HFFc6 (cell line): ENCODE measurements around the gene KCND3. TPM values are rescaled to one million over a fixed set of nuclear protein-coding genes. Genes with fewer than 3 reads are reported as not detected.

Source experiments
- DNase-seq: peaks from one replicate; pipeline ENCODE4 v3.0.0-alpha.2; 2018
- H3K27ac Mint-ChIP-seq: 2 replicates; pipeline ENCODE4 v1.8.0; 2020; ENCODE audit warnings: mild to moderate bottlenecking, mixed read lengths
- H3K27me3 Mint-ChIP-seq: 2 replicates; pipeline ENCODE4 v1.8.0; 2021; ENCODE audit warnings: mild to moderate bottlenecking, moderate library complexity, mixed read lengths; ENCODE audit not compliant: insufficient read depth
- H3K36me3 Mint-ChIP-seq: 2 replicates; pipeline ENCODE4 v1.8.0; 2021; ENCODE audit warnings: low read depth, mixed read lengths
- H3K4me1 Mint-ChIP-seq: 2 replicates; pipeline ENCODE4 v1.8.0; 2020; ENCODE audit warnings: low read depth, mixed read lengths
- H3K4me3 Mint-ChIP-seq: 2 replicates; pipeline ENCODE4 v1.8.0; 2020; ENCODE audit warnings: mild to moderate bottlenecking, moderate library complexity, mixed read lengths
- H3K9me3 Mint-ChIP-seq: 2 replicates; pipeline ENCODE4 v1.8.0; 2020; ENCODE audit warnings: mild to moderate bottlenecking, mixed read lengths
- total RNA-seq, 6 experiments: library from RNA; stranded (reverse); fragmentation: NEBNext Ultra II Directional; extraction: Animal tissue kit (Norgen Biotek cat#: 25700); gene quantifications; 2 replicates in 1 of 6; 3 replicates in 5 of 6; pipeline ENCODE4 v1.2.3, GENCODE V29; 2021
- TF ChIP-seq, protein P1 (sequence below): fragments of 200-600 bp; sonication (generic); IDR thresholded peaks from 2 replicates; pipeline ENCODE4 v1.5.0; 2021; ENCODE audit warnings: antibody characterized with exemption, mild to moderate bottlenecking

Gene KCND3
- total RNA-seq, 6 experiments from 2014 or later = 0.09 to 0.47 (median 0.12) TPM

DNA sequence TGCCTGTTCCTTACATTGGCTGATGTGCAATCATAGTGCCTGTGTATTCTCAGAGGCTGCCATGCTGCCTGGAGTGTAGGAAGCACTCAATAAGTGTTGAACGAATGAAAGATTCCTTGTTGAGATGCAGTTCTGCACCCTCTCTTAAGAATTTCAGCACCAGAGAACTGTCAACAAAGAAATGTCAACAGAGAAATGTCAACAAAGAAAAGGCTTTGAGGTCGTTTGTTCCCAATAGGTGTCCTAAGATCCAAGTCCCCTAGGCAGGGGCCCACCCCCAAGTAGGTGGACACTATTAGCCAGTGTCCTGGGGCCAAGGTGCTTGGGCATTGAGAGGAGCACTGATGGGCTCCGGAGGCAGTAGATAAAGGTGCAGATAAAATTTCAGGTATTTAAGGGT, 12.6 kb downstream of the KCND3 start:
- Mint-ChIP-seq H3K27ac (no peak overlapping the region), H3K9me3 (no peaks in the 10 kb centered on the region)
- TF ChIP-seq, protein P1, sequence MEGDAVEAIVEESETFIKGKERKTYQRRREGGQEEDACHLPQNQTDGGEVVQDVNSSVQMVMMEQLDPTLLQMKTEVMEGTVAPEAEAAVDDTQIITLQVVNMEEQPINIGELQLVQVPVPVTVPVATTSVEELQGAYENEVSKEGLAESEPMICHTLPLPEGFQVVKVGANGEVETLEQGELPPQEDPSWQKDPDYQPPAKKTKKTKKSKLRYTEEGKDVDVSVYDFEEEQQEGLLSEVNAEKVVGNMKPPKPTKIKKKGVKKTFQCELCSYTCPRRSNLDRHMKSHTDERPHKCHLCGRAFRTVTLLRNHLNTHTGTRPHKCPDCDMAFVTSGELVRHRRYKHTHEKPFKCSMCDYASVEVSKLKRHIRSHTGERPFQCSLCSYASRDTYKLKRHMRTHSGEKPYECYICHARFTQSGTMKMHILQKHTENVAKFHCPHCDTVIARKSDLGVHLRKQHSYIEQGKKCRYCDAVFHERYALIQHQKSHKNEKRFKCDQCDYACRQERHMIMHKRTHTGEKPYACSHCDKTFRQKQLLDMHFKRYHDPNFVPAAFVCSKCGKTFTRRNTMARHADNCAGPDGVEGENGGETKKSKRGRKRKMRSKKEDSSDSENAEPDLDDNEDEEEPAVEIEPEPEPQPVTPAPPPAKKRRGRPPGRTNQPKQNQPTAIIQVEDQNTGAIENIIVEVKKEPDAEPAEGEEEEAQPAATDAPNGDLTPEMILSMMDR = no peak

DNA sequence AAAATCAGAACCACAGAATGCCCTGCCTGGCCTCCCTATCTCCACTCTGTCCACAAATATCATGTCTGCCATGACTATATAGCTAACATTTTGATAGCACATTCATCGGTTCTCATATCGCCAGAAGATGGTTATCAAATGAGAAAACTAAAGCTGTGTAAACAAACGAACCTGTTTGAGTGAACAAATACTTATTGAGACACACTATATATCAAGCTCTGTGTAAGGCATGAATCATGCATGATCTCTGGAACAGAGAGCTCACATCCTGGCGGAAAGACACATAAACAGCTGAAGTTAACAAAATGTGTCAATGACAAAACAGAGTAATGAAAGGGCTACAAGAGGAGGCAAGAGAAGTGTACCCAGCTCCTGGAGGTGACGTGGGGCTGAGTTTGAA, 13.1 kb downstream of the KCND3 start:
- Mint-ChIP-seq H3K4me3 (no peak overlapping the region), H3K27me3 (peaks cover 26% of the 10 kb centered on the region), H3K36me3 (no peaks in the 10 kb centered on the region), H3K9me3 (no peaks in the 10 kb centered on the region), H3K4me1 (no peaks in the 10 kb centered on the region), H3K27ac (no peak overlapping the region)
- no peak for DNase-seq
- TF ChIP-seq, protein P1 = no peak

More for the DNA sequence above, 12.6 kb downstream of the KCND3 start:
- no peaks in the 10 kb centered on the region for H3K4me1 Mint-ChIP-seq
- H3K4me3 Mint-ChIP-seq = no peak overlapping the region
- H3K36me3 Mint-ChIP-seq = no peaks in the 10 kb centered on the region
- no peak for DNase-seq
- H3K27me3 Mint-ChIP-seq = peaks cover 26% of the 10 kb centered on the region

DNA sequence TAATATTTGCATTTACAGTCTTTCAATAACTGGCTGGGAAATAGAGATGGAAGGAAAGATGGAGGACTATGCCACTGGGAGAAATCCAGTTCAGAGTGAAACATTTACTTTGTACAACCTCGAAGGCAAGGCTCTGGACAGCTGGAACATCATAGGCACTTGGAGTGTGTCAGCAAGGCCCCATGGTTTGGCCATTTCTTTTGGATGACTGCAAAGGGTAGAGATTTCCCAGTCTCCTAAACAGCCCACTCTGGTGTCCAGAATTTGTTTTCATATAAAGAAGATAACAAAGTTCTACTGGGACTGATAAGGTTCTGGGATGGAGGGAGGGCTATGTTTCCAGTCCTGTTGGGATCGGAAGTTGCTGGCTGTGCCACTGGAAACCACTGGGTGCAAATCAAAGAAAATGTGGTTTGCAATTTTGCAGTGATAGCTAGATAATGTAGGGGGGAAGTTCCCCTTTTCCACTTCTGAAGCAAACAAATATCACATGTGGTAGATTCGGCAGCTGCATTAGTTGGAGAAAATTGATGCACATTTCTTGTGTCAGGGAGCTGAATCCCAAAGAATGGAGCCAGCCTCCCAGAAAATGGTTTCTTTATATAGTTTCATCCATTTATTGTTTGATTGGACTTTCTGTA, 16.2 kb downstream of the KCND3 start:
- peaks cover 18% of the 10 kb centered on the region for H3K27me3 Mint-ChIP-seq
- H3K27ac Mint-ChIP-seq = no peak overlapping the region
- H3K9me3 Mint-ChIP-seq = no peaks in the 10 kb centered on the region
- TF ChIP-seq, protein P1 = no peak
- H3K4me3 Mint-ChIP-seq = no peak overlapping the region
- H3K4me1 Mint-ChIP-seq = no peaks in the 10 kb centered on the region
- H3K36me3 Mint-ChIP-seq = no peaks in the 10 kb centered on the region
- no peak for DNase-seq

DNA sequence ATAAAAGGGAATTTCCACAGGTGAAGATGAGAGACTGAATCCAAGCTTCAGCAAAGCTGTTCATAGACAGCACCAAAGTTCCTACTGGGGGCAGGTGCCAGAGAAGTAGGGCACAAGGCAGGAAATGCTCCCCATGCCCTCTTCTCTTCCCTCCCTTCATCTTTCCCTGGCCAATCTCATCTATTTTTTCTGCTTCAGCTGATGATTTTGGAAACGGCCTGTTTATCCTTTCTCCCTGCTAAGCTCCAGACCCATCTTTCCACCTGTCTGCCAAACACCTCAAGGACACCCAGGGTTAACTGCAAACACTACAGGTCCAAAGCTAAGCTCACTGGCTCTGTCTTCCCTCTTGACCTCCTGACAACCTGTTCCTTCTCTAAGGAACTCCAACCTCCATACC, 18.1 kb downstream of the KCND3 start:
- H3K36me3 Mint-ChIP-seq = no peaks in the 10 kb centered on the region
- no peaks in the 10 kb centered on the region for H3K4me1 Mint-ChIP-seq
- H3K4me3 Mint-ChIP-seq = no peak overlapping the region
- H3K27me3 Mint-ChIP-seq = peaks cover 18% of the 10 kb centered on the region
- TF ChIP-seq, protein P1 = no peak
- DNase-seq = no peak
- no peaks in the 10 kb centered on the region for H3K9me3 Mint-ChIP-seq
- no peak overlapping the region for H3K27ac Mint-ChIP-seq

DNA sequence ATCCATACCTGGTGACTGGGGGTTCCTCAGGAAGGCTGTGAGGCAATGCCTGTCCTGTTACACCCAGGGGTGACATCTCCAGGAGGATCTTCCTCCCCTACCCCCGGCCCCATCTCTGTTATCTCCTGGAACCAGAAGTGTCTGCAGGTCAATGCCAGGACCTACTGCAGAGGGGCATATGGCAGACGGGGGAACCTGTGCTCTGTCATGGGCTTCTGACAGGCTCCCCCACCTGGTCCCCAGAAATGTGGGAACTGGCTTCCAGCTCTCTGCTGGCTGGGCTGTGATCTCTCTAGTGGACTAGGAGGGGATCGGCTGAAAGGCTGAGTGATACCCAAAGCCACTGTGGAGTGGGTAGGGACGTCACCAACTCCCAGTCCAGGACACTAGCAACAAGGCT, 21.0 kb downstream of the KCND3 start:
- Mint-ChIP-seq H3K36me3 (no peaks in the 10 kb centered on the region), H3K27me3 (peaks cover 12% of the 10 kb centered on the region), H3K27ac (no peak overlapping the region), H3K9me3 (no peaks in the 10 kb centered on the region), H3K4me1 (no peaks in the 10 kb centered on the region), H3K4me3 (no peak overlapping the region)
- TF ChIP-seq, protein P1 = no peak
- no peak for DNase-seq

DNA sequence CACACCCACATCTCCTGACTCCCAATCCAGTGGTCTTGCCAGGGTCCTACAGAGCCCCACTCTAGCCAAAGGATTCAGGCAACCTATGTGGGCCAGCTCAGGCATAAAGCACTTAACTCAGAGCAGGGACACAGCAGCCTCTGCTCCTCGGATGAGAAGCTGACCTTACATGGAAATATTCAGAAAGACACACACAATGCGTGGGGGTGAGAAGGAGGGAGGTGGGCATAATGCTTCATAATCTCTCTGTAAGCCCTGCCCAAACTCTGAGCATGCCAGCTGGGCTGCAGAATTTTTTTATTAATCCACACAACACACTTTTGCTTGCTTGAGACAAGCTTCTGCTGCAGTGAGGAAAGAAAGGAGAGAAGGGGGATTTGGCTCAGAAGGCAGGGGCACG, 21.6 kb downstream of the KCND3 start:
- Mint-ChIP-seq H3K36me3 (no peaks in the 10 kb centered on the region), H3K4me3 (no peak overlapping the region), H3K4me1 (no peaks in the 10 kb centered on the region), H3K27ac (no peak overlapping the region), H3K27me3 (peaks cover 12% of the 10 kb centered on the region), H3K9me3 (no peaks in the 10 kb centered on the region)
- TF ChIP-seq, protein P1 = no peak
- DNase-seq = no peak
